T-helper 22 cell (primary cell): ENCODE measurements around the gene TSPOAP1.

Source experiments
- DNase-seq: peaks from one replicate; pipeline ENCODE4 v3.0.0-alpha.2; 2020; ENCODE audit warnings: low read depth

The TSPOAP1 gene

DNA sequence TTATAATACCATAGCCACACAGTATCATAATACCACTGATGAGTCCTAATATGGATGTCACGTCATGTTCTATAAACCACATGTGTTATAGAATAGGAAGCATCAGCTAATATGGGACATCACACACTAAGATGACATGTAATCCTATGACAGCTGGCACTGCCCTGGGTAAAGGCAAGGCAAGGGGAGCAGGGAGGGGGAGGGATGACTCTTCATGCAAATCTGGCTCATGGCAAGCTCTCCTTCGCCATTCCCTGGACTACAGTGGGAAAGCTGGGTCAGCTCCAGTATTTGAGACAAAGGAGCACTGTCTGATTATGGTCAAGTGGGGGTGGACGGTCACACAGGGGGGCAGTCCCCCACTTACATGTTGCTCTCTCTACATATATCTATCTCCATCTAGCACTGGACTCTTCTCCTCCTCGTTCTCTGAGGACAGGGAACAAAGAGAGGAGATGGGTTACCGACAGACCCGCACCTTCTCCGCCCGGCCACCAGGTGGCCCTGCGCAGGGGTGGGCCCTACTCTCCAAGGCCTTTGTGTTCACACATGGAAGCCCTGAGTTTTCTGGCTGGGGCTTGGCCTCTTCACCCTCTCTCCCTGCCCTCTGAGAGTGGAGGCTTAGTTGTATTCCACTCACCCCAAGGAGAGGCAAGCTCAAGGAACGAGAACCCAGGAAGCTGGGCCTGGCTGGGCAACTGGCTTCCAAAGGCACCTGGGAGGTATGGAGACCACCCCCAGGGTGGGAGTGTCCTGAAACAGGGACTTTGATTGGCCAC lies 24.4 kb downstream of the TSPOAP1 start:
- no peak for DNase-seq

- DNase-seq: no peak
Measured at GRCh38 chr17:58302919-58303585, 25.5 kb downstream of the TSPOAP1 start.

DNA sequence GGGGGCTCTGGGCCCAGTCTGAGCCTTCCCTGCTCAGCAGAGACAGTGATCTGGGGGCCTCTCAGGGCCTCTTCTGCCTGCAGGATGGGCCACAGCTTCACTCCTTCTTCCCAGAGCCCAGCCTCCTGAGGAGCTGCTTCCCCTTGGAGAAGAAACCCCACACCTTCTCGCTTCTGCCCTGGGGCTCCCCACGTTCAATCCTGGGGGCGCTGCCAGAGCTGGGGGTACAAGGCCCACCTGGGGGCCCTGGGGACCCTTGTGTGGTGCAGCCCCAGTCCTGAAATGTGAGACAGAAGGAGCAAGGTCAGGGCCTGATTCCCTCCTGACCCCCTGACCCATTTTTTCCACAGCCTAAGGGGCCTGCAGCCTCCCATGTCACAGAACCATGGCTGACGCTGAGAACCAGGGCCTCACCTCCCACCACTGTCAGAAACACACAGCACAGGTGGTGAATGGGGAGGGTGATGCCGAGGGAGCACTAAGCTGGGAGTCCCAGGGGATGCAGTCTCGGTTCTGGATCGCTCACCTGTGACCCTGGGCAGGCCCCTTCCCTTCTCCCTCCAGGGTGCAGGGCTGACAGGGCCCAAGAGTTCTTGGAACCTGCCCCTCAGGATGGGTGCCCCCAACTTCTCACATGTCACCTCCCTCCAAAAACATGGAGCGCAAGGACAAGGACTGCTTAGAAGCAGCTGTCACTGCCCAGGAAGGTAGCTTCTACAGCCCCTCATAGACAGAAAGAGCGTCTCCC lies 26.2 kb downstream of the TSPOAP1 start:
- DNase-seq: no peak

DNA sequence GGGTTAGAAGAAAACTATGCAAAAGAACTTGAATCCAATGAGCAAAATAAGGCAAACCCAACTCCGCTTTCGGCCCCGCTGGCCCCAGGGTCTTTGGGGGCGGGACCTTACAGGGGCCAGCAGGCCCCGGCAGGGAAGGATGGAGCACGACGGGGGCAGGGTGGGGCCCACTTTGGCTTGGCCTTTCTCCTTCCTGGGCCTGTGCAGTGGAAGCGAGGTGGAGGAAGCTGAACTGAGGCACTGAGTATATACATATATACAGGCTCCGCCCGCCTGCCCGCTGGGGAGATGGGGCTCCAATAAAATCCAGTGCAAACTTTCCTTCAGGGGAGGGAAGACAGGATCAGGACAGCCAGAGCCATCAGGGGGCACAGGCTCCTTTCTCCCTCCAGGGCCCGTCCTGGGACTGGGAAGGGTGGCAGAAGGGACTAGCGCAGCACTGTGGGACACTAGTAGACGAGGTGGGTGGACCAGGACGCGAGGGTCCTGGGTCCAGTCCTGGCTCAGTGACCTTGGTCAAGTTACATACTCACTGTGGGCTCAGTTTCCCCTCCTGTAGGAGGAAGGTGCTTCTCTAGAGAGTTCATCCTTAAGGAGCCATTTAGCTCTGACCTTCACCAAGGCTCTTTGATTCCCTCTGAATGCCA lies 27.0 kb downstream of the TSPOAP1 start:
- DNase-seq: no peak

GRCh38 chr17:58300336-58300735 lies 28.3 kb downstream of the TSPOAP1 start:
- DNase-seq: no peak

DNA sequence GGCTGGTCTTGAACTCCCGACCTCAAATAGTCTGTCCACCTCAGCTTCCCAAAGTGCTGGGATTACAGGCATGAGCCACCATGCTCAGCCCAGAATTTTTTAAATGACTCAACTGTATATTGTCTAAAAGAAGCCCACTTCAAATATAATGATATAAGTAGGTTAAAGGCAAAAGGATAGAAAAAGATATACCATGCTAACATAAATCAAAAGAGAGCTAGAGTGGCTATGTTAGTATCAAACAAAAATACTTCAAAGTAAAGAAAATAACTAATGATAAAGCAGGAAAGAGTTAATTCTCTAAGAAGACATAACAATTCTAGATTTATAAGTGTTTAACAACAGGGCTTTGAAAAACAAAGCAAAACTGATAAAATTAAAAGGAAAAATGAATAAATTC lies 34.6 kb downstream of the TSPOAP1 start:
- no peak for DNase-seq

DNA sequence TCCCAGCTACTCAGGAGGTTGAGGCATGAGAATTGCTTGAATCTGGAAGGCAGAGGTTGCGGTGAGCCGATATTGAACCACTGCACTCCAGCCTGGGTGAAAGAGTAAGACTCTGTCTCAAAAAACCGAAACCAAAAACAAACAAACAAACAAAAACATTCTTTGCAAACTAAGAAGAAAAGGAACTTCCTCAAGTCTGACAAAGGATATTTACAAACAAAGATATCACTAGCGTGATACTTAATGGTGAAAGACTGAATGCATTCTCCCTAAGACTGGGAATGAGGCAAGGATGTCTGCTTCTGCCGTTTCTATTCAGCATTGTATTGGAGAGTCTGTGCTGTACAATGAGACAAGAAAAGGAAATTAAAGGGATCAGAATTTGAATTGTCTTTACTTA lies 37.3 kb downstream of the TSPOAP1 start:
- DNase-seq: no peak

GRCh38 chr17:58289869-58290268 lies 38.7 kb downstream of the TSPOAP1 start:
- DNase-seq: no peak

DNA sequence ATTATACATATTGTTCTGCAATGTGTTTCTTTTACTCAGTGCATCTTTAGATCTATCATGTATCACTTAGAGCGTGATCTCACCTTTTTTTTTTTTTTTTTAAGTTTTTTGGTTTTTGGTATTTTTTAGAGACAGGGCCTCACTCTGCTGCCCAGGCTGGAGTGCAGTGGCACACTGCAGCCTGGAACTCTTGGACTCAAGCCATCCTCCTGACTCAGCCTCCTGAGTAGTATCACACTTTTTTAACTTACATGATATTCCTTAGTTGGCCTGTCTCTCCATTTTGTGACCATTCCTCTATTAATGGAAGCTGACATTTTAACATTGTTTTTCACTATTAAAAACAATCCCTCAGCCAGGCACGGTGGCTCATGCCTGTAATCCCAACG lies 43.2 kb downstream of the TSPOAP1 start:
- no peak for DNase-seq

DNA sequence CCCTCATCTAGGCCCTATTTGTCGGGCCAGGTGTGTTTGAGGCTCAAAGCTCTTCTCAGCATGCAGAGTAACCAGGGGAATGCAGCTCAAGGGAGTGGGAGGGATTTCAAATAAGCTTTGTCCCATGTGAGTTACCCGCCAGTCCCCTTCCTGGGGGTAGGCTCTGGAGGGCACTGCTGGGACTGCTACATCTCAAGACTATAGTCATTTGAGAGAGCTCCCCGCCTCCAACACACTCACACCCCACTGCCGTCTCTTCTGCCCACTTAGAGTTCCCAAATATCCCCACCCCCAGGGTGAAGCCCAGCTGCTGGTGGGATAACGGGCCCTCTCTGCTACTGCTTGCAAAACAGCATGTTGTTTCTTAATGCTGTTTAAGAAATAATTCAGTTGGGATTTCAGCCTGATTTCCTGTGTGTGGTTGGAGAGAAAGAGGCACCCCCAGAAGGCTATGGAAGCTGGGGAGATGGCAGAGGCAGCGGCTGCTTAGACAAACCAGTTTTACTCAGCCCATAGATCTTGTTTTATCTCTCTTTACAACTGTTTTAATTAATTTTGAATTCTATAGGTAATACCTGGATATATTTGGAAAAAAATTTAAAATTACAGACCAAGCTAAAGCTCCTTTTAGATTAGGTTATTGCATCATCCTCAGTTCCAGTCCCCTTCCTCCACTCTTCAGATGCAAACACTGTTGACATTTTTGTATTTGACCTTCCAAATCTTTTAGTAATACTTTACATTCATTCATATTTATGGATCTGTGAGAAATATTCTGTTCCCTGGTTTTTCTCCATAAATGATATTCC lies 43.8 kb downstream of the TSPOAP1 start:
- DNase-seq: no peak

GRCh38 chr17:58283674-58284612 lies 44.7 kb downstream of the TSPOAP1 start:
- DNase-seq: no peak

DNA sequence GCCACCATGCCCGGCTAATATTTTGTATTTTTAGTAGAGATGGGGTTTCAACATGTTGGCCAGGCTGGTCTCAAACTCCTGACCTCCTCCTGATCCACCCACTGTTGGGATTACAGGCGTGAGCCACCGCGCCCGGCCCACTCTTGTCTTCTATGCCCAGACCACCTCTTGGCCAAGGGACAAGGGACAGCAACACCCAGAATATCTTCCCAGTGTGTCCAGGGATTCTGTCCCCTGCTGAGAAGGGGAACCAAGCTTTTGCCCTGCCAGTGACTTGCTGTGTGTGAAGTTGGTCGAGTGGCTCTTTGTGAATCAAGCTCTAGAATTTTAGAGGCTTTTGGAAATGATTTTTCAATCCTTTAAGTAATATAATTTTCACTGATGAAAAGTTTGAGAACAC lies 46.2 kb downstream of the TSPOAP1 start:
- DNase-seq: no peak

GRCh38 chr17:58281511-58282011 lies 47.0 kb downstream of the TSPOAP1 start:
- DNase-seq: no peak

DNA sequence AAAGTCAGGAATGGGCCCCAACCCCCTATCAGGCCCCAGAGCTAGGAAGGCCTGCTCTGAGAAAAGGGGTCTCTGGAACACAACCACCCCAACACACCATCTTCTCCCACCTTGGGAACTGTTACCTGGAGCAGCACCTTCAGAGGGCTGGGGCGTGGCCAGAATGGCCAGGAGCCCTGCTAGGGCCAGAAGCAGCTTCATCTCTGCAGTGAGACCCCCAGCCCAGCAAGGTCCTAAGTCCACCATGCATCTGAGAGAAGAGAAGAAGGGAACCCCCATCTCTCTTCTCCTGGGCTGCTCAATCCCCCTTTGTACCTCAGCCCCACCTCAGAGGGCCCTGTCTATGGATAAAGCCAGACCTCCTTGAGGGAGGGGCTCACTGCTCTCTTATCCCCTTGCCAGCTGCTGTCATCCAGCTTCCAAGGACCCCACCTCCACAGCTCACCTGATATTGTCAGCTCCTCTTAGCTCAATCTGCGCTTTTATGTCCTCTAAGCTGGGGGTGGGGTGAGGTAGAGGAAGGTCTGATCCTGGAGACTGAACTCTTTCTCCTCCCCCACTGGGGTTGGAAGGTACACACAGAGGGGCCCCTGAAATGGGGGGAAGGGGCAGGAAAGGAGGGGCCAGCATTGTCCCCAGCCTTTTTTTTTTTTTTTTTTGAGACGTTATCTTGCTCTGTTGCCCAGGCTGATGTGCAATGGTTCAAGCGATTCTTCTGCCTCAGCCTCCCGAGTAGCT lies 47.9 kb downstream of the TSPOAP1 start, which contains the start of gene MPO:
MPO (minus strand) TSS at position 456 of the 738 bp plus-strand sequence; CDS start at position 279, 177 bp downstream.
- DNase-seq: no peak

GRCh38 chr17:58279736-58280479 lies 48.7 kb downstream of the TSPOAP1 start:
- DNase-seq: no peak

DNA sequence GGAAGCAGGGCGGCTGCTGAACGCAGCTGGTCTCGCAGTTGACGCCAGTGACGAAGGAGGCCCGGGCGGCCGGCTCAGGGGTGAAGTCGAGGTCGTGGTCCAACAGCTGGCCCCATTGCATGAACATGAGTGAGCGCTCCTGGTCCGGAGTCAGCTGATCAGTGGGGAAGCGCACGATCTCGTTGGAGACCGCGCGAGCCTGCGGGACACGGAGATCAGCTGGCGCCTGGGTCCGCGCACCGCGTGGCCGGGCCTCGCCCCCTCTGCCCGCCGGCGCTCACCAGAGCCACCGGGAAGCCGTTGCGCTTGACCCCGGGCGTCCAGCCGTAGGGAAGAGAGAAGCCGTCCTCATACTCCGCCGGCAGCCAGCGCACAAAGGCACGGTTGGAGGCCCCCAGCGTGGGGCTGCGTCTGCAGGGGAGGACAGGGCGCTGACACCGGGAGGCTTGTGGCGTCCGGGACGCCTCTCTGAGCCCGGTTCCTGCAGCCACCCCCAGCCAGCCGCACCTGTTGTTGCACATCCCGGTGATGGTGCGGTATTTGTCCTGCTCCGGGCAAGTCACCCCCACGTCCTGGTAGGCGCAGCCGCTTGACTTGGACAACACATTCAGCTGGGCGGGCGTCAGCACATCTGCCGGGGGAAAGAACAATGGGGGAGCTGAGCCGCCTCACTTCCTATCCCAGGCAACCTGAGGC lies 49.4 kb downstream of the TSPOAP1 start:
- no peak for DNase-seq

DNA sequence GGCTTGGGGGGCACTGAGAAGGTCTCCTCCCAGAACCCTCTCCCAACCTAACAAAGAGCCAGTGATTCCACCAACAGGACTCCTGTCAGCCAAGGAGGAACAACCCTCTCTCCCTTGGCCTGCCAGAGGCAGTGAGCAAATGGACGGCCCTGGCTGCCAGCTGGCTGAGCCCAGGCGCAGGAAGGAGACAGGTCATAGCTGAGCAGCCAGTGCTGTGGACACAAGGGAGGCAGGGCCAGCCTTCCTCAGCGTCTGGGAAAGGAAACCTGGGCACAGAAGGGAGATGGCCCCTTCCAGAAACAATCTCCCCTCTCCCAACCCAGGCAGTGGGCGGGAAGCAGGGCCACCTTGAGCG lies 50.0 kb downstream of the TSPOAP1 start:
- no peak for DNase-seq
